GM23338 (cell line): Measurements from ENCODE around the gene CAPN14. TPM values are rescaled to one million over a fixed set of nuclear protein-coding genes. Genes with fewer than 3 reads are reported as not detected.

ENCODE experiments used
- ATAC-seq: fragments of 200-7000 bp; cut with Tn5 transposase; 3 replicates; pipeline ENCODE4 v1.9.1; 2020
- DNase-seq: peaks from one replicate; pipeline ENCODE4 v3.0.0-alpha.2; 2015; ENCODE audit warnings: low spot score
- H2AFZ ChIP-seq: fragments of 200-600 bp; sonication (generic); 2 replicates; pipeline ENCODE4 v1.8.0; 2016; ENCODE audit warnings: antibody characterized with exemption, mild to moderate bottlenecking, moderate library complexity
- H3F3A ChIP-seq: fragments of 200-600 bp; sonication (generic); replicated peaks from 2 replicates; pipeline ENCODE4 v1.8.0; 2017; ENCODE audit warnings: antibody characterized with exemption, mixed run types, low read depth
- H3K27ac ChIP-seq: fragments of 200-600 bp; sonication (generic); 2 replicates; pipeline ENCODE4 v1.6.1; 2016; ENCODE audit warnings: low read depth
- H3K27me3 ChIP-seq: fragments of 200-600 bp; sonication (generic); 2 replicates; pipeline ENCODE4 v1.8.0; 2016; ENCODE audit warnings: mild to moderate bottlenecking, mixed run types, moderate library complexity; ENCODE audit not compliant: insufficient read depth
- H3K36me3 ChIP-seq: fragments of 200-600 bp; sonication (generic); 2 replicates; pipeline ENCODE4 v1.8.0; 2016; ENCODE audit warnings: mild to moderate bottlenecking; ENCODE audit not compliant: insufficient read depth
- H3K4me1 ChIP-seq: fragments of 200-600 bp; sonication (generic); 2 replicates; pipeline ENCODE4 v1.8.0; 2016; ENCODE audit warnings: mild to moderate bottlenecking, moderate library complexity; ENCODE audit not compliant: insufficient read depth
- H3K4me2 ChIP-seq: fragments of 200-600 bp; sonication (generic); 2 replicates; pipeline ENCODE4 v1.7.1; 2017; ENCODE audit warnings: mixed run types
- H3K4me3 ChIP-seq: fragments of 200-600 bp; sonication (generic); 2 replicates; pipeline ENCODE4 v1.6.1; 2016; ENCODE audit warnings: mixed run types
- H3K79me2 ChIP-seq: fragments of 200-600 bp; sonication (generic); replicated peaks from 2 replicates; pipeline ENCODE4 v1.8.0; 2017; ENCODE audit warnings: mild to moderate bottlenecking; ENCODE audit not compliant: insufficient read depth
- H3K9me2 ChIP-seq: fragments of 200-600 bp; sonication (generic); 2 replicates; pipeline ENCODE4 v1.8.0; 2017; ENCODE audit not compliant: insufficient read depth
- H4K20me1 ChIP-seq: fragments of 200-600 bp; sonication (generic); replicated peaks from 2 replicates; pipeline ENCODE4 v1.8.0; 2017; ENCODE audit warnings: mild to moderate bottlenecking; ENCODE audit not compliant: insufficient read depth
- H3K27ac Mint-ChIP-seq: 2 replicates; pipeline ENCODE4 v1.8.0; 2020; ENCODE audit warnings: inconsistent platforms, mild to moderate bottlenecking, moderate library complexity, mixed read lengths
- H3K27me3 Mint-ChIP-seq: 3 replicates; pipeline ENCODE4 v1.8.0; 2022; ENCODE audit warnings: low read depth, mild to moderate bottlenecking, moderate library complexity, mixed read lengths, inconsistent platforms; ENCODE audit not compliant: insufficient read depth, poor library complexity
- H3K36me3 Mint-ChIP-seq: 3 replicates; pipeline ENCODE4 v1.8.0; 2021; ENCODE audit warnings: low read depth, mild to moderate bottlenecking, inconsistent platforms, moderate library complexity, mixed read lengths
- H3K4me1 Mint-ChIP-seq: 3 replicates; pipeline ENCODE4 v1.8.0; 2020; ENCODE audit warnings: mild to moderate bottlenecking, inconsistent platforms, mixed read lengths
- H3K4me3 Mint-ChIP-seq: 3 replicates; pipeline ENCODE4 v1.8.0; 2021; ENCODE audit warnings: moderate library complexity, mild to moderate bottlenecking, inconsistent platforms, mixed read lengths
- H3K9me3 Mint-ChIP-seq: 3 replicates; pipeline ENCODE4 v1.8.0; 2020; ENCODE audit warnings: moderate library complexity, mild to moderate bottlenecking, inconsistent platforms, mixed read lengths
- EZH2 ChIP-seq: fragments of 200-600 bp; sonication (generic); IDR thresholded peaks from one replicate; pipeline ENCODE4 v1.8.0; 2017; ENCODE audit warnings: antibody characterized with exemption, mild to moderate bottlenecking, low read depth; ENCODE audit not compliant: unreplicated experiment
- EZH2phosphoT487 ChIP-seq: fragments of 200-600 bp; sonication (generic); IDR thresholded peaks from one replicate; pipeline ENCODE4 v1.8.1; 2018; ENCODE audit warnings: antibody characterized with exemption; ENCODE audit not compliant: unreplicated experiment
- NANOG ChIP-seq: IDR thresholded peaks from 2 replicates; pipeline ENCODE4 v1.6.1; 2016; ENCODE audit warnings: antibody characterized with exemption, borderline replicate concordance
- POLR2AphosphoS5 ChIP-seq: IDR thresholded peaks from 2 replicates; pipeline ENCODE4 v1.6.1; 2016; ENCODE audit warnings: antibody characterized with exemption, low read depth
- STAT1 ChIP-seq: IDR thresholded peaks from one replicate; pipeline ENCODE4 v1.6.1; 2016; ENCODE audit warnings: antibody characterized with exemption; ENCODE audit not compliant: unreplicated experiment
- ZNF114 ChIP-seq: fragments of 250-450 bp; sonication (Bioruptor Pico); IDR thresholded peaks from 2 replicates; pipeline ENCODE4 v1.5.0; 2020; ENCODE audit warnings: mild to moderate bottlenecking, moderate library complexity
- polyA plus RNA-seq: library from polyadenylated mRNA; unstranded; fragments of >200 nt; fragmentation: Nextera tagmentation; extraction: Ambion mirVana; gene quantifications from 2 replicates; pipeline ENCODE4 v1.2.1, GENCODE V29; 2016
- total RNA-seq: library from RNA; depleted of rRNA; stranded (reverse); fragments of >200 nt; shearing (Covaris generic); gene quantifications from 2 replicates; pipeline ENCODE4 v1.2.3, GENCODE V29; 2014
- TF ChIP-seq, protein P1 (sequence below): fragments of 250-450 bp; sonication (Bioruptor Pico); IDR thresholded peaks from 2 replicates; pipeline ENCODE4 v1.5.0; 2020; ENCODE audit warnings: mild to moderate bottlenecking, moderate library complexity
- TF ChIP-seq, protein P2 (sequence below): IDR thresholded peaks from 2 replicates; pipeline ENCODE4 v1.6.1; 2016; ENCODE audit warnings: antibody characterized with exemption
- TF ChIP-seq, protein P3 (sequence below): IDR thresholded peaks from one replicate; pipeline ENCODE4 v1.6.1; 2018; ENCODE audit warnings: antibody characterized with exemption; ENCODE audit not compliant: unreplicated experiment

CAPN14 gene
- total and polyA plus RNA-seq, 2 experiments from 2014 or later, result 0.15 TPM; not detected in 1

DNA sequence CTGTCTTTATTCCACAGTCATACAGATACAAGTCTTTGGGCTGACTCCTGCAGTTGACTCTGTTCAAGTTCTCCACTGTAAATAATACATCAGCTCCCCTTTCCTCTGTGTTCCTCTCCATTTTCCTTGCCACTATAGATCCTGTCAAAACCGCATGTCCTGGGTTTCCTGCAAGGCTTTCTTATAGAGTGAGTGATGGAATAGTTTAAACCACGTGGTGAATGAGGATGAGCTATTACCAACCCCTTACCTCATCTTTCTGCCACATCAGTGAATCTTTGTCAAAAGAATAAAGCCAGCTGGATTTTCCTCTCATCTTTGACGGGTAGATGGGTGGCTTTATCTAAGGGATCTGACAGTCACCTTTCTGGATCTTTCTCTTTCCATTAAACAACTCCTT, 75.2 kb downstream of the CAPN14 start:
- peaks cover 47% of the 10 kb centered on the region for H3K27me3 ChIP-seq
- no peaks in the 10 kb centered on the region for H3K9me2 ChIP-seq
- H2AFZ ChIP-seq, result no peak overlapping the region

DNA sequence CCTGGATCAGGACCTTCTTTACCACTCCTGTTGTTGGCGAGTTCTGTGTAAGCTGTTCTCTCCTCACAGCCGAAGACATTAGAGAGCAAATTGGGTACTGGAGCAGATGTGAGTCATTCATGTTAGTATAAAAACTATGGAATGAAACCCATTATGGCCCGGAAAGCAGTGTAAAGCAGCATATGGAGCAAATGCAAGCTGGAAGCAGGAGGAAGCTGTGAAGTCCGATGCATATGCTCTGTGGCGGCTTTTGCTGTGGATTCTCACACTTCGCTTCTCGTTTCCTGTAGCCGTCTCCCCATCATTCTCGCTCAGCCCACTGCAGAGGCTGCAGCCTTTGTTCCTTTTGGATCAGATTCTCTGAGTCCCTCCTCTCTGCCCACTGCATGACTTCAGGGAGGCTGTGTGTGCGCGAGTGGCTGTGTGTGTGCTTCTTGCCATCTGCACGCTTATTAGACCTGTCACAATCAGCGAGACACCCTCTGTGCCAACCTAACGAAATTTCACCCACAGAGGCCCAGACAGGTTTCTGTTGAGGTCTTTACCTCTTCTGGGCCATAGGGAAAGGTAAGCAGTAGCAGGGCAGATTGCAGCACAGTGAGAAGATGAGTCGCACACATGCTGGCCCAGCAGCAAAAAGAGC, 75.8 kb downstream of the CAPN14 start:
- peaks cover 27% of the 10 kb centered on the region for H3K27me3 Mint-ChIP-seq
- peaks cover 21% of the 10 kb centered on the region; the same call in 2 of the 3 replicates for H3K4me1 Mint-ChIP-seq
- TF ChIP-seq, protein P1, sequence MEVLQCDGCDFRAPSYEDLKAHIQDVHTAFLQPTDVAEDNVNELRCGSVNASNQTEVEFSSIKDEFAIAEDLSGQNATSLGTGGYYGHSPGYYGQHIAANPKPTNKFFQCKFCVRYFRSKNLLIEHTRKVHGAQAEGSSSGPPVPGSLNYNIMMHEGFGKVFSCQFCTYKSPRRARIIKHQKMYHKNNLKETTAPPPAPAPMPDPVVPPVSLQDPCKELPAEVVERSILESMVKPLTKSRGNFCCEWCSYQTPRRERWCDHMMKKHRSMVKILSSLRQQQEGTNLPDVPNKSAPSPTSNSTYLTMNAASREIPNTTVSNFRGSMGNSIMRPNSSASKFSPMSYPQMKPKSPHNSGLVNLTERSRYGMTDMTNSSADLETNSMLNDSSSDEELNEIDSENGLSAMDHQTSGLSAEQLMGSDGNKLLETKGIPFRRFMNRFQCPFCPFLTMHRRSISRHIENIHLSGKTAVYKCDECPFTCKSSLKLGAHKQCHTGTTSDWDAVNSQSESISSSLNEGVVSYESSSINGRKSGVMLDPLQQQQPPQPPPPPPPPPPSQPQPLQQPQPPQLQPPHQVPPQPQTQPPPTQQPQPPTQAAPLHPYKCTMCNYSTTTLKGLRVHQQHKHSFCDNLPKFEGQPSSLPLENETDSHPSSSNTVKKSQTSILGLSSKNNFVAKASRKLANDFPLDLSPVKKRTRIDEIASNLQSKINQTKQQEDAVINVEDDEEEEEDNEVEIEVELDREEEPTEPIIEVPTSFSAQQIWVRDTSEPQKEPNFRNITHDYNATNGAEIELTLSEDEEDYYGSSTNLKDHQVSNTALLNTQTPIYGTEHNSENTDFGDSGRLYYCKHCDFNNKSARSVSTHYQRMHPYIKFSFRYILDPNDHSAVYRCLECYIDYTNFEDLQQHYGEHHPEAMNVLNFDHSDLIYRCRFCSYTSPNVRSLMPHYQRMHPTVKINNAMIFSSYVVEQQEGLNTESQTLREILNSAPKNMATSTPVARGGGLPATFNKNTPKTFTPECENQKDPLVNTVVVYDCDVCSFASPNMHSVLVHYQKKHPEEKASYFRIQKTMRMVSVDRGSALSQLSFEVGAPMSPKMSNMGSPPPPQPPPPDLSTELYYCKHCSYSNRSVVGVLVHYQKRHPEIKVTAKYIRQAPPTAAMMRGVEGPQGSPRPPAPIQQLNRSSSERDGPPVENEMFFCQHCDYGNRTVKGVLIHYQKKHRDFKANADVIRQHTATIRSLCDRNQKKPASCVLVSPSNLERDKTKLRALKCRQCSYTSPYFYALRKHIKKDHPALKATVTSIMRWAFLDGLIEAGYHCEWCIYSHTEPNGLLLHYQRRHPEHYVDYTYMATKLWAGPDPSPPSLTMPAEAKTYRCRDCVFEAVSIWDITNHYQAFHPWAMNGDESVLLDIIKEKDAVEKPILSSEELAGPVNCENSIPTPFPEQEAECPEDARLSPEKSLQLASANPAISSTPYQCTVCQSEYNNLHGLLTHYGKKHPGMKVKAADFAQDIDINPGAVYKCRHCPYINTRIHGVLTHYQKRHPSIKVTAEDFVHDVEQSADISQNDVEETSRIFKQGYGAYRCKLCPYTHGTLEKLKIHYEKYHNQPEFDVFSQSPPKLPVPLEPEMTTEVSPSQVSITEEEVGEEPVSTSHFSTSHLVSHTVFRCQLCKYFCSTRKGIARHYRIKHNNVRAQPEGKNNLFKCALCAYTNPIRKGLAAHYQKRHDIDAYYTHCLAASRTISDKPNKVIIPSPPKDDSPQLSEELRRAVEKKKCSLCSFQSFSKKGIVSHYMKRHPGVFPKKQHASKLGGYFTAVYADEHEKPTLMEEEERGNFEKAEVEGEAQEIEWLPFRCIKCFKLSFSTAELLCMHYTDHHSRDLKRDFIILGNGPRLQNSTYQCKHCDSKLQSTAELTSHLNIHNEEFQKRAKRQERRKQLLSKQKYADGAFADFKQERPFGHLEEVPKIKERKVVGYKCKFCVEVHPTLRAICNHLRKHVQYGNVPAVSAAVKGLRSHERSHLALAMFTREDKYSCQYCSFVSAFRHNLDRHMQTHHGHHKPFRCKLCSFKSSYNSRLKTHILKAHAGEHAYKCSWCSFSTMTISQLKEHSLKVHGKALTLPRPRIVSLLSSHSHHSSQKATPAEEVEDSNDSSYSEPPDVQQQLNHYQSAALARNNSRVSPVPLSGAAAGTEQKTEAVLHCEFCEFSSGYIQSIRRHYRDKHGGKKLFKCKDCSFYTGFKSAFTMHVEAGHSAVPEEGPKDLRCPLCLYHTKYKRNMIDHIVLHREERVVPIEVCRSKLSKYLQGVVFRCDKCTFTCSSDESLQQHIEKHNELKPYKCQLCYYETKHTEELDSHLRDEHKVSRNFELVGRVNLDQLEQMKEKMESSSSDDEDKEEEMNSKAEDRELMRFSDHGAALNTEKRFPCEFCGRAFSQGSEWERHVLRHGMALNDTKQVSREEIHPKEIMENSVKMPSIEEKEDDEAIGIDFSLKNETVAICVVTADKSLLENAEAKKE (CRISPR knock-in tag), result no peak
- no peak for TF ChIP-seq NANOG
- TF ChIP-seq EZH2phosphoT487, result no peak
- TF ChIP-seq STAT1, result no peak
- no peak for TF ChIP-seq POLR2AphosphoS5
- TF ChIP-seq, protein P2, sequence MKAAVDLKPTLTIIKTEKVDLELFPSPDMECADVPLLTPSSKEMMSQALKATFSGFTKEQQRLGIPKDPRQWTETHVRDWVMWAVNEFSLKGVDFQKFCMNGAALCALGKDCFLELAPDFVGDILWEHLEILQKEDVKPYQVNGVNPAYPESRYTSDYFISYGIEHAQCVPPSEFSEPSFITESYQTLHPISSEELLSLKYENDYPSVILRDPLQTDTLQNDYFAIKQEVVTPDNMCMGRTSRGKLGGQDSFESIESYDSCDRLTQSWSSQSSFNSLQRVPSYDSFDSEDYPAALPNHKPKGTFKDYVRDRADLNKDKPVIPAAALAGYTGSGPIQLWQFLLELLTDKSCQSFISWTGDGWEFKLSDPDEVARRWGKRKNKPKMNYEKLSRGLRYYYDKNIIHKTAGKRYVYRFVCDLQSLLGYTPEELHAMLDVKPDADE, result no peak
- TF ChIP-seq EZH2, result no peak
- TF ChIP-seq ZNF114, result no peak

More for the DNA sequence above, 75.2 kb downstream of the CAPN14 start:
- Mint-ChIP-seq H3K27me3 (peaks cover 22% of the 10 kb centered on the region), H3K36me3 (no peaks in the 10 kb centered on the region), H3K4me1 (peaks cover 16% of the 10 kb centered on the region; the same call in 2 of the 3 replicates), H3K9me3 (no peaks in the 10 kb centered on the region; the same call in 2 of the 3 replicates), H3K4me3 (no peak overlapping the region), H3K27ac (no peak overlapping the region)
- DNase-seq, result no peak
- Histone ChIP-seq H3K36me3 (no peaks in the 10 kb centered on the region), H3K4me2 (no peak overlapping the region), H4K20me1 (no peaks in the 10 kb centered on the region), H3K4me3 (no peak overlapping the region), H3F3A (no peaks in the 10 kb centered on the region), H3K4me1 (peaks cover 1% of the 10 kb centered on the region; the same call in 1 of the 2 replicates), H3K27ac (no peak overlapping the region), H3K79me2 (no peaks in the 10 kb centered on the region)
- no peak for TF ChIP-seq ZNF114
- TF ChIP-seq, protein P3, sequence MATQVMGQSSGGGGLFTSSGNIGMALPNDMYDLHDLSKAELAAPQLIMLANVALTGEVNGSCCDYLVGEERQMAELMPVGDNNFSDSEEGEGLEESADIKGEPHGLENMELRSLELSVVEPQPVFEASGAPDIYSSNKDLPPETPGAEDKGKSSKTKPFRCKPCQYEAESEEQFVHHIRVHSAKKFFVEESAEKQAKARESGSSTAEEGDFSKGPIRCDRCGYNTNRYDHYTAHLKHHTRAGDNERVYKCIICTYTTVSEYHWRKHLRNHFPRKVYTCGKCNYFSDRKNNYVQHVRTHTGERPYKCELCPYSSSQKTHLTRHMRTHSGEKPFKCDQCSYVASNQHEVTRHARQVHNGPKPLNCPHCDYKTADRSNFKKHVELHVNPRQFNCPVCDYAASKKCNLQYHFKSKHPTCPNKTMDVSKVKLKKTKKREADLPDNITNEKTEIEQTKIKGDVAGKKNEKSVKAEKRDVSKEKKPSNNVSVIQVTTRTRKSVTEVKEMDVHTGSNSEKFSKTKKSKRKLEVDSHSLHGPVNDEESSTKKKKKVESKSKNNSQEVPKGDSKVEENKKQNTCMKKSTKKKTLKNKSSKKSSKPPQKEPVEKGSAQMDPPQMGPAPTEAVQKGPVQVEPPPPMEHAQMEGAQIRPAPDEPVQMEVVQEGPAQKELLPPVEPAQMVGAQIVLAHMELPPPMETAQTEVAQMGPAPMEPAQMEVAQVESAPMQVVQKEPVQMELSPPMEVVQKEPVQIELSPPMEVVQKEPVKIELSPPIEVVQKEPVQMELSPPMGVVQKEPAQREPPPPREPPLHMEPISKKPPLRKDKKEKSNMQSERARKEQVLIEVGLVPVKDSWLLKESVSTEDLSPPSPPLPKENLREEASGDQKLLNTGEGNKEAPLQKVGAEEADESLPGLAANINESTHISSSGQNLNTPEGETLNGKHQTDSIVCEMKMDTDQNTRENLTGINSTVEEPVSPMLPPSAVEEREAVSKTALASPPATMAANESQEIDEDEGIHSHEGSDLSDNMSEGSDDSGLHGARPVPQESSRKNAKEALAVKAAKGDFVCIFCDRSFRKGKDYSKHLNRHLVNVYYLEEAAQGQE, result no peak
- no peak for ATAC-seq

More for the DNA sequence above, 75.8 kb downstream of the CAPN14 start:
- Histone ChIP-seq H3K9me2 (no peaks in the 10 kb centered on the region), H2AFZ (no peak overlapping the region), H3K79me2 (no peaks in the 10 kb centered on the region), H3K27ac (no peak overlapping the region), H3K4me2 (no peak overlapping the region), H3K4me3 (no peak overlapping the region), H3F3A (no peaks in the 10 kb centered on the region), H3K36me3 (no peaks in the 10 kb centered on the region), H3K4me1 (peaks cover 7% of the 10 kb centered on the region; the same call in 1 of the 2 replicates), H4K20me1 (no peaks in the 10 kb centered on the region), H3K27me3 (peaks cover 53% of the 10 kb centered on the region)
- no peak for ATAC-seq
- Mint-ChIP-seq H3K9me3 (no peaks in the 10 kb centered on the region; the same call in 2 of the 3 replicates), H3K36me3 (no peaks in the 10 kb centered on the region), H3K27ac (no peak overlapping the region), H3K4me3 (no peak overlapping the region)
- DNase-seq, result no peak
